ENCODE measurements around the gene STAC3. TPM values are rescaled to one million over a fixed set of nuclear protein-coding genes. Genes with fewer than 3 reads are reported as not detected.

Gene STAC3
- polyA plus RNA-seq, 3 donors: 0.72 to 4.5 (median 1.8) TPM

DNA sequence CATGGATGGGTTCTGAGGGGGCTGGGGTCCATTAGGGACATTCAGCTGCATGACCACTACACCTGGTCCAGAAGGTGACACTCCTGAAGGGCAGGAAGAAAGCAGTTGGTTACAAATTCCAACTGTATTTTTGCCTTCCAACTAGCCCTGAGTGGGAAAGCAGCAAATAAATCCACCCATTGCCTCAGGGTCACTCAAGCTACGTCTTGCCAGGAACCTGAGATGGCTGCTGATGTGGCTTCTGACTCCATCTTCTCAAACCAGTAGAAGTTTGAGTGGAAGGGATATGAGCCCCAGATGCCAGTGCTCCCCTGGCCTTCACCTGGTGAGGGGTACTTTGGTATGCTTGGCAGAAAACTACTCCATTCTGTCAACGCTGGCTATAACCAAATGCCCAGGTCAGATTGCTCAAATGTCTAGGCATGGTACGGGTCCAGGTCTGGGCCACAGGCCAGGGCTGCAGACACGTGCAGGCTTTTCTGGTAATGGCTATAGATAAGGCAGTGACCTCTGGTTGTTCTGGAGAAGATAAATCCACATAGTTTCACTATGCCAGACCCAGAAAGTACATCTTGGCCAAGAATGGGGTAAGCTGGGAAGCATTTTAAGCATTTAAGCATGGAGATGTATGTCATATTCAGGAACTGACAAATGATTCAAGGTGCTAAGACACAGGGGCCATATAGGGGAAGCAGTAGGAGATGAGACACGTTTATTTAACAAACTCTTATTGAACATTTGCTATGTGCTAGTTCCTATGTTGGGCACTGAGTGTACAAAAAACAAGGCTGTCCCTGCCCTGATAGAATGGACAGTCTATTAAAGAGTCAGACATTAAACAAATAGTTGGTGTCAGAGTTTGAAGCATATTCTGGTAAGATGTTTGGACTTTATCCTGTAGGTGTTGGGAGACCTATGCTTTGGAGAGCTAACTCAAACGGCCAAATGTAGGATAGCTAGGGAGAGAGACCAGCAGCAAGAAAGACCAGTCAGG, 8.3 kb upstream of the STAC3 start:
- H3K27ac ChIP-seq (ENCODE audit: low read depth, low read length): no peak overlapping the region
- 30 to 74% (median 62%) methylated on average over 6 of the region's 6 CpGs for WGBS, 3 donors

DNA sequence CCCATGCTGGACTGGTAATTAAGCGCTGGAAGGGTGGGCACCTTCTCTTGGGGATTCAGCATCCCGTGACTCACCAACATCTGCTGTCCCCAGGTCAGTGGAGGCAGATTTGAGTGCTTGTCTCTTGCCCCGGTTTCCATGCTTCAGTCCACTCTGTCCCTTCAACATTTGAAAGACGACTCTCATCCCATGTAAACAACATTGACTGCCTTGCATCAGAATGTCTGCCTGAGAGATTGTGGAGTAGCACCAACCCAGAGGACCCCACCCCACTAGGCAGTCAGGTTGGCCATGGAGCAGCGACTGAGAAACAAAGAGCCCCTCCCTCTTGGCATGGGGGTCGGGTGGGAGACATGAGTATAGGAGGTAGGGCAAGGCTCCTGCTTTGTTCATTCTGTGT, 4.9 kb upstream of the STAC3 start:
- H3K27ac ChIP-seq (ENCODE audit: low read depth, low read length): no peak overlapping the region
- WGBS, 3 donors: 85 to 93% (median 91%) methylated on average over 6 of the region's 6 CpGs

DNA sequence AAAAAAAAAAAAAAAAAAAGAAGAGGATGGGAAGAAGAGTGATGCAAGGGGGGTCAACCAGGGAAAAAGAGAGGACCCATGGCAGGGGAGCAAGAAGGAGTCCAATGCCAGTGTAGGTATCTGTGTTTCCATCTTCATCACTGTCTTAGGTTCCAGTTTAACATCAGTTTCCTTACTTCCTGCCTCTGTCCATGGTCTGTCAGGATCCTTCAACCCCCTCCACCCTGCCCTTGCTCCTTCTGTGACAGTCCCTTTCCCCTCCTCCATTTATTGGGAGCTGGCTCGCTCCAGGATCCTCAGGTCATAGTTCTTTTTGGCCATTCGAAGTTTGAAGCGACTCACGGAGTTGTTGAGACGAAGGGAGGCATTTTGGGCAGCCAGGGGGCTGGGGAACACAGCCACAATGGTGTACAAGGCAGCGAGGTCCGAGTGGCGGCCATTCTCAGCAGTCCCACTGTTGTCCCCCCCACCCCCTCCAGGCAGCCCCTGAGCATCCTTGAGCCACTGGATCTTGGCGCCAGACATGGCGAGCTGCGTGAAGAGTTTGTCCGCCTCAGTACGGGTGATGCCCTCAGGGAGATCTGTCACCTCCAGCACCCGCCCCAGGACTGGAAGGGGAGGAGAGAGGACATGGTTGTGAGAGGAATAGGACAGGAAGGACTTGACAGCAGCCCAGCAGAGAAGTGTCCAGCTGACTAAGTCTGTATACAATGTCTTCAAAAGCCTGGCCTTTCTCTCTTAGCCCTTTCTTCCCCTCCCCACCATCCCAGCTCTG, 3.7 kb upstream of the STAC3 start:
- no peak overlapping the region for H3K27ac ChIP-seq (ENCODE audit: low read depth, low read length)
- 92 to 94% (median 93%) methylated on average over 14 of the region's 14 CpGs for WGBS, 3 donors

DNA sequence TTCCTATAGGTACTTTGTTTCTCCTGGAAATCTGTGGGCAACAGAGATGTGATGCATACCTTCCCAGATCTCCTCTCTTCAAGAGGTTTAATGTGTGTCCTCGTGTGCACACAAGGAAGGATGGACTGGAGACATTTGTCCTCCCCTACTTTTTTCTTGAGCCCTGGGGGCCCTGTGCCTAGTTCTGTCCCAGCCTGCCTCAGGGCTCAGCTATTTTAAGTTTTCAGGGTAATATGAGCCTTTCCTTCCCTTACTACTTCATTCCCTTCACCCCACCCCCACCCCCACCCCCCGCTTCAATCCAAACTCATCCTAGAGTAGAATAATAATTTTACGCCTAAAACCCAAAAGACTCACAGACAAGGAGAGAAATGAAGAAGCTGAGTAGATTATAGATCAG, 446 bp downstream of the STAC3 start:
- no peak overlapping the region for H3K27ac ChIP-seq (ENCODE audit: low read depth, low read length)
- 71 to 80% (median 76%) methylated on average over 3 of the region's 3 CpGs for WGBS, 3 donors

DNA sequence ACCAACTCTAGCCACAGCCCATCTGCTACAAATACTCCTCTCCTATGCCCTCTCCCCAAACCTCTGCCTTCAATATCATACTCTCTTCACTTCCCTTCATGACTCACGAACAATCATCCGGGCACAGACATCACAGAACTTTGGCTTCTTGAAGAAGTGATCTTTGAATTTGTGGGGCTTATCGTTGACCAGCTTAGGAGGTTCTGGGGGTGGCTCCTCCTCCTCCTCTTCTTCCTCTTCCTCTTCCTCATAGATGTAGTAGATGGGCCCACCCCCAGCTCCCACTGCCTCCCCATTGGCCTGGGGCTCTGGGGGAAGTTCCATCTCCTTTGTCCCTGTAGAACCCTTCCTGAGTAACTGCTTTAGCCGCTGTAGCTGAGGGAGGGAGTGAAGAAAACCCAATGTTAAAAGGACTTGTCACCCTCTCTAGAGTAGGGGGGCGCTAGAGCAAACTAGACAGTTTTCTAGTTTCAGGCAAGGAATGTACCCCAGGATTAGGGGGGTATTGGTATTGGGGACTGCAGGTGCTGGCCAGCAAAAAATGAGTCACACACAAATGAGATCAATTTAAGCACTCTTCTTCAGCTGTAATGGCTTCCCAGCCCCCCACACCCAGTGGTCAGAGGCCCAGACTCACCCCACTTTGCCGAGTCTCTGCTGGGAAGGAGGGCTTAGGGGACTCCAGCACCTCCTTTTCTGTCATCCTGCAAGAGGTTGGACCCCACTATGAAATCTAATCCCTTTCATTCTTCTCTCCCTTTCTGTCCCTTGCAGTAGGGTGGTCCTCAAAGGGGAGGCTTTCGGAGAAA, 1.8 kb downstream of the STAC3 start:
- no peak overlapping the region for H3K27ac ChIP-seq (ENCODE audit: low read depth, low read length)
- WGBS, 3 donors: 60 to 87% (median 61%) methylated on average over 7 of the region's 7 CpGs

DNA sequence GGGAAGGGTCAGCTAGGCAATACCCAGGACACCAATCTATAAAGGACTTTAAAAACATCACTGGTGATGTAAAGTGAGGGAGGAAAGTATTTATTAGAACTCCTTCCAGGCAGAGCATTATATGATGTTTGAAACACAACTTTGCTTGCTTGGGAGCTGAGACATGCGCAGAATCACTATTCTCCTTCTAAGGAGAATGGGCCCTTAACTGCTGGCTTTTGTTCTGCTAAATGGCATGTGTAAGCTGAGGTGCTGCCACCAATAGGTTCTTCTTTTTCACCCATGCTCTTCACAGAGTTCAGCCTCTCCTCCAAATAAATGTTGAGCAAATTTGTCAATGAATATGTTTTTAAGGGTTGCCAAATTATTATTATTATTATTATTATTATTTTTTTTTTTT, 3.9 kb downstream of the STAC3 start:
- H3K27ac ChIP-seq (ENCODE audit: low read depth, low read length): no peak overlapping the region
- WGBS, 3 donors: 95 to 100% (median 96%) methylated on average over 1 of the region's 1 CpG

DNA sequence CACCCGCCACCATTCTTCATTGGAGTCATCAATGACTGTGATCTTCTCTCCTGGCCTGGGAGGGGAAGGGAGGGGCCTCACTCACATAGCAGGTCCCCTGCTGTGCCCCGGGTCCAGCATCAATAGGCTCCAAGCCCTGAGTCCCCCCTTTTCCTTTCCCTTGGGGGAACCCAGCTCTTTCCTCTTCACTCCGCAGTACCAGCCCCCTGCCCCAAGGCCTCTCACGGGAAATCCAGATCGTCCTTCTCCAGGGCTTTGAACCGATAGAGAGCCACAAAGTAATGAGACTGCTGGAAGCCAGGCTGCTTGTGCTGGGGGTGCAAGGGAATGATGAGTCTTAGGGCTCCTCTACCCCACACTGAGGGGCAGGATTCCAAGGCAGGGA, 6.7 kb downstream of the STAC3 start:
- WGBS, 3 donors: 64 to 74% (median 65%) methylated on average over 6 of the region's 6 CpGs
- H3K27ac ChIP-seq (ENCODE audit: low read depth, low read length): no peak overlapping the region

DNA sequence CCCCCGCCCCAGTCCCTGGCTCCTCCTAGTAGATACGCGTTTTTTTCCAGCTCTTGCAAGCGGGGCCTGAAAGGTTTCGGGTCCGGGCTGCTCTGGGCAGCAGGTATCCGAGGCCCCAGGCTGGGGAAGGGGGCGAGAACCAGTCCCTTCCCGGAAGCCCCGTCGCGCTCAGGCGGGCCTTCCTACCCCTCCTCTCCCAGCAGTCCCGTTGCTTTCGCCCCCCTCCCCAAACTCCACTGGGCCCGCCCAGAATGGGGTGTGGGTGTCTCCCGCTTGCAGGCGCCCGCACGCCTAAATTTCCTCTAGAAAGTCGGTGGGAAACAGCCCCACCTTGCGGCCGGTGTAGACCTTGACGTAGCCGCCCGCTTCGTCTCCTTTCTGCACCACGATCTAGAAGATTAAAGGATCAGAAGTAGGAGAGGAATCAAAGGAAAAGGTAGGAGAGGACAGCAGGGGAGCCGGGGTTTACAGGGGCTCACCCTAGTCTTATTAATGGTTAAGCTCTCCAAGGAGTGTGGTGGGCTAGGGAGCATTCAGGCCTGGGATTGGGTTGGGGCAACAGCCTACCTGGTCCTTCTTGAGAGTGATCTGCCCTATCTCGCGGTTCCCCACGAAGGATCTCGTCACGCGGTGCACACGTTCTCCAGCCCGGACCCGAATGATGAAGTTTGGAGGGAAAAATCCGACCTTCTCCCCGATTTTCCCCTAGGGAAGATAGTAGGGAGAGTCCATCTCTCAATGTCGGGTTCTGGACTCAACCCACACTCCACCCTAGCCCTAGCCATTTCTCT, 7.3 kb downstream of the STAC3 start:
- 7 to 9% (median 8%) methylated on average over 38 to 41 of the region's 41 CpGs for WGBS, 3 donors
- H3K27ac ChIP-seq (ENCODE audit: low read depth, low read length): no peak overlapping the region

DNA sequence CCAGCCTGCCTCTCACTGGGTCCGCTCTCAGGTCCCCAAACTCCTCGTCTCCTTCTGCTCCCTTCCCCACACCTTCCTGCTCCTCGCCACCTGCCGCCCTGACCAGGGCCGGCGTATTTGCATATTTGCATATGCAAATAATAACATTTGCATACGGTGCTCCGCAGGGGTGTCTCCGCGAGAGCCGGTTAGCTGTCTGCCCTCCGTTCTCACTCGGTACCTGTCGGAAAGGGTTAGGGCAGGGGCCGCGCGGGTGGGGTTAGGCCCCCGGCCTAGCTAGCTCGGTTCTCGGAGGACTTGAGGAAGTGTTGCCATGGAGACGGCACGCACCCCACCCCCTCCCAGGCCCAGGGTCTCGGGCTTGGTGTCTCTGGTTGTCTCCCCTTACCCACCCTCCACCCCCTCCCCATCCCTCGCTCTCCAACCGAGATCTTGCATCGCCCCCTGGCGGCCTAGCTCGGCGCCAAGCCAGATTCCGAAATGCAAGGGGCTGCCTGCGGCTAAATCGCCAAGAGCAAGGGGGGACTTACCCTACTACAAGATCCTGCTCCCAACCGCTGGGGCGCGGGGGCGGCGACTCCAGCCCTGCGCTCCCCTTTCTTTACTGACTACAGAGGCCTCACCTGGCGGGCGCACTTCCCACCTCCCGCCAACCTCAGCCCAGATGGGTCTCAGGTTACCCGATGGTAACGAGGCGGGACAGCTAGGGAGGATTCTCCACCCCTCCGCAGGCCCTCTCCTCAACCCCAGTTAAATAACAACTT, 8.1 kb downstream of the STAC3 start:
- no peak overlapping the region for H3K27ac ChIP-seq (ENCODE audit: low read depth, low read length)
- 1 to 2% (median 1%) methylated on average over 42 to 45 of the region's 45 CpGs for WGBS, 3 donors

DNA sequence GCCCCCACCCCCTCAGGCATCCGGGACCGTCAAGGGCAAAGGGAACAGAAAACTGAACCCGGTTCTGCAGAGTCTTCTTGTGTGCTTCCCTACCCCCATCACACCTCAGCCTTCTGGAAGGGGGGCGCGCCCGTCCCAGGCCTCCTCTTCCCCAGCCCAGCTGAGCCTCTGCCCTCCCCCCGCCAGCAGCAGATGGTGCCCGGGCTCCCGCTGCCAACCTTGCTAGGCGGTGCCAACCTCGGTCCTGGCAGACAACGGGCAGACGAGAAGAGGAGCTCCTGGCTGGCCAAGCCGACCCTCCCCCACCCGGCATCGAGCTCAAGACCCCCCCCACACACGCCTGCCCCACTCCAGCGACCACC, 8.7 kb downstream of the STAC3 start:
- H3K27ac ChIP-seq (ENCODE audit: low read depth, low read length): no peak overlapping the region
- 0 to 4% (median 4%) methylated on average over 13 to 18 of the region's 18 CpGs for WGBS, 3 donors

DNA sequence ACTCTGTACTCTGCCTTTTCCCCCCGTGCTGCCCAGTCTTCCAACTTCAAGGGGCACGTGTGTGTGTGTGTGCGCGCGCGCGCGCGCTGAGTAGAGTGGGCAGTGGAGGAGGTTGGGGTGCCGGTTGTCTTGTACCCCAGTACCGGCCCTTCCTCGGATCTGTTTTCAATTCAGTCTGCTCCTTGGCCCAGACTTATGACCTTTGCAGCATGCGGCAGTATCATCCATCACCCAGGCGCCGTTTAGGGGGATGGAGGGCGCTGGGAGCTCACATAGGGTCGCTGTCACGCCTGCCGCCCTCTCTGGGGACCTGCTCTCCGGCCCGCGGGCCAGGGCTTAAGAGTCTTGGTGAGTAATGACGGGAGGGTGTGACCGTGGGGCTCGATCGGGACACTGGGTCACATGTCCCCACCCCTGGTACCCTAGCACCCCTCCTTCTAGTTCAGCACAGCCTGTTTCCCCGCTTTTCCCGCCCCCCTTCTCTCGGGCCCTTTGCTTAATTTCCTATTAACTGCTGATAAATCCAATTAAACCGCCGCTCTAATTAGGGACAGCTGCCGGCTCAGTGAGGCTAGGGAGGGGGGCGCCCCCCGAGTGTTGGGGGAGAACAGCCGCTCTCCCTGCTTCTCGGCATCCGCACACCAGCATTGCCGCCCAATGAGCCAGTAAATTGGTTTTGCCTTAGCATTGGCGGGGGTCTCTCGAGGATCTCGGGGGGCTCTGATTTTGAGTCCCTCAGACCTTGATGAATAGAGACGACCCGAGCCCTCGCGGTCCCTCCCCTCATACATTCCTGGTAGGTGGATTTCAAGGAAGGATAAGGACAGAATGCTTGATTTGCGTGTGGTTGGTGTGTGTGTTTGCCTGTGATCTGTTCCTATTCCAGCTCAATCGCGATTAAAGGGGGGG, 9.3 kb downstream of the STAC3 start:
- WGBS, 3 donors: 8 to 11% (median 10%) methylated on average over 48 of the region's 48 CpGs
- H3K27ac ChIP-seq (ENCODE audit: low read depth, low read length): no peak overlapping the region

DNA sequence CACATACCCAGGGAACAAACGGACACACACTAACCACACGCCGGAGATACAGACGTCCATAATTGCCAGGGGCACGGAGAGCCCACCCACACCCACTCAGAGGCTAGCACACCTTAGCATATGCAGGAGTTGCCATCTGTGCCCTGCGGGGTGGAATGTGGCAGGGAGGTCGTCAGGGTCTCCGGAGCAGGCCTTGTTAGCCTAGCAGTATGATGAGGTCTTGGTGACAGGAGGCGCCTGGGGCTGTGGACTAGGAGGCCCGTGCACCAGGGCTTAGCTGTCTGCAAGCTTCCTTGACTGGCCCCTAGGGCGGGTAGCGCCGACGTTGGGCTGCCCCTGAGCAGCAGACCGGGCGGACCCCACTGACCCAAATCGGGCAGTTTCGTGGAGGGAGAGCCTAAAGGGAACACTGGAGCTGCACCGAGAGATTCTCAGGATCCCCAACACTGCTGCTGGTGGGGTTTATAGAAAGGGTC, 10.0 kb downstream of the STAC3 start:
- WGBS, 3 donors: 11 to 21% (median 14%) methylated on average over 19 of the region's 19 CpGs
- no peak overlapping the region for H3K27ac ChIP-seq (ENCODE audit: low read depth, low read length)

DNA sequence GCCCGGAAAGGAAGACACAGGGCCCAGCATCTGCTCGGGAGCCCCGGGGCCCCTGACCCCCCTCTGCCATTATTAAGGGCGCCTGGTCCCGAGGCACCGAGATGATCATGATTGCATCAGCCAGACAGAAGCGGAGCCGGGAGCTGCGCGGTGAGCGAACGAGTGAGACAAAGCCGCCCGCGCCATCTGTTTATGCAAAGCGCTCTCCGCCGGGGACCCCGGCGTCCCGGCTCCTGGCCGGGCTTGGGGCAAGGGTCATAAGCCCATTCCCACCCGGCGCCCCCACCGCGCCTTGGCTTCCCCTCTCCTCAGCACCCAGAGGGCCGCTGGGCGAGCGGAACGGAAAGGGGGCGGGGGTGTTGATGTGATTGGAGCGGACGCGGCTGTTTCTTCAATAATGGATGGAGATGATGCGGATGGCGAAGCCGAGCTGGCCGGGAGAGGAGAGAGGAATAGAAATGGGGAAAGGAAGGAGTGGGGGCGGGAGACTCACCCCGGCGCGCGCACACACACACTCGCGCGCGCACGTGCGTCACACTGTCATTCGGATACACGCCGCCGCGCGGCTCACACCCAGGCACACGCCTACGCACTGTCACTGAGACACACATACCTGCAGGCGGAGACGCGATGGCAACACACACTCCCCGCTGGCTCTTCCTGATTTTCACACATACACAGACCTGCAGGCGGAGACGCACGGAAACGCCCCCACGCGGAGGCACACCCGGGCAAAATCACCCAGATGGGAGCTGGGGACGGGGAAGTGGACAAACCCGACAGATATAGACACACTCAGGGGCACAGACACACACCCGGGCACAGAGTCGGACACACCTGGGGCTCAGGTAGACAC, 10.7 kb downstream of the STAC3 start:
- no peak overlapping the region for H3K27ac ChIP-seq (ENCODE audit: low read depth, low read length)
- WGBS, 3 donors: 1% methylated on average over 70 to 72 of the region's 72 CpGs

DNA sequence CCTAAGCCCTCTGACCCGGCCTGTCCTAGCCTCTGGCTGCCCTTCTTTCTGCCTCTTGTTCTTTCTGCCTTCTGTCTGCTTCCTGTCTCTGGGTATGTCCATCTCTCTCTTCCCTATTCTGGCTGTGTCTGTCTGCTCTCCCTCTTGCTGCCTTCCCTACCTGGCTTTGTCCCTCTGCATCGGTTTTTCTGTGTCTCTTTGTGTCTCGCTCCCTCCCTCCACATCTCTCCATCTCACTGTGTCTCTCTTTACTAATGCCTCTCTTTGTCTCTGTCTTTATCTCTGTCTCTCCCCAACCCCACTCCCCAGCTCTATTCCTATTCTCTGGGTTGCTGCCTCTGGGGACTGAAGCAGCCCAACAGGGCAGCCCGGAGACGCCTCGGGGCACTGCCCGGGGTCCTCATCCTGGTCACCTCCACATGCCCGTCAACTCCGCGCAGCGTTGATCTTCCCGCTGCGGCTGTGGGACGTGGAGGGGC, 11.4 kb downstream of the STAC3 start:
- 0 to 3% (median 2%) methylated on average over 14 of the region's 14 CpGs for WGBS, 3 donors

DNA sequence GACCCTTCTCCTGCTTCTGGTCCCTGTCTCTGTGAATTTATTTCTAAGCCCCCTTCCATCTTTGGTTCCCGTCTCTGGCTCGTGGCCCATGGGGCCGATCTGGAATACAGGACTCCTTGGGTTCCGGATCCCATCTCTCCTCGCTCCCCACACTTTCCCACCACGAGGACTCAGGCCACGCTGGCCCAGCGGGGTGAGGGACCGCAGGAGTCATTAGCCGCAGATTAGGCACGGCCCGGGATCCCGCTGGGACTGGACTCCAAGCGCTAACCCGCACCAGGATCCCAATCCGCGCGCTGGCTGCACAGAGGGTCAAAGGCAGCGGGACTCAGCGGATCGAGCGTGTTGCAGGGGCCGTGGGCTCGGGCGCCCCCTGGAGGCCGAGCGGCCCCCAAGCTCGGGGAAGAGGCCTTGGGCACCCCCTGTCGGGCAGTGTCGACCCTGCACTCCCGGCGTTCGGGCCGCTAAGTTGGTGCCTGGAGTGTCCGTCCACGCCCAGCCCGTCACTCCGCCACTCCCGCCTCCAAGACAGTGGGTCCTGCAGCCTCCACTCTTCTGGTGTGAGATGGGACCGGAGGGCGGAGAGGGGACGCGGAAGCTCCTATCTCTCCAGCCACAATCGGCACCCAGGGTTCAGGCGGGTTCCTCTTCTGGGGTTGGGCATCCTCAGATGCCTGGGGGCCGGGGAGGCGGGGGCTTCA, 12.0 kb downstream of the STAC3 start:
- WGBS, 3 donors: 1 to 2% (median 1%) methylated on average over 34 to 47 of the region's 47 CpGs
- H3K27ac ChIP-seq (ENCODE audit: low read depth, low read length): no peak overlapping the region

More for the DNA sequence above, 11.4 kb downstream of the STAC3 start:
- no peak overlapping the region for H3K27ac ChIP-seq (ENCODE audit: low read depth, low read length)
